NCI-H2196 treated with DMSO at 0.1 percent for 48 hours (cell line): Measurements from ENCODE around the gene INS.
"Not testable (repeated sequence)": the region's sequence is repeated elsewhere in the genome, so short reads cannot be mapped to it uniquely, and the experiment has no call there.

ENCODE experiments used
- DNase-seq: peaks from one replicate; lab custom pipeline; 2025; ENCODE audit not compliant: unreplicated experiment; lab: John Stamatoyannopoulos, UW

INS gene

DNA sequence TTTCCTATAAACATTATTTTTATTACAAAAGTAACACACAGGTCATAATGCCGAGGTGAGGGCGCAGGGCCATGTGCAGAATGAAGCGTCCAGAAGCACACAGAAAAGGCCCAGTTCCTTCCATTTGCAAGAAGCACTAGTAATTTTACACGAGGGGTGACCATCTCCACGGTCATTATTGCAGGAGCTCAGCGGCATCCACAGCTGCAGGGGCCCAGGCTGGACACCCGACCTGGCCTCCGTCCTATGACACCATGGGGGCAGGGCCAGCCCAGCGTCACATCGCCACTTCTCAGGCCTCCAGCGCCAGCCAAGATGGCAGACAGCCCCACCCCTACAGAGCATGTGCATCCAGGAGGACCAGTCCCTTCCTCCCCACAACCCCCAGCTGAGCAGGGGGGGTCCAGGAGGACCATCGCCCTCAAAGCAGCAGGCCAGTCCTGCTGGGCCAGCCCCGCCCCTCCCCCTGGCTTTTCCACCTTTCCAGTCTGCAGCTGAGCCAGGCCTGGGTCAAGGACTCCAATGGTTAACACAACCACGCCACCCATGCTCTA lies 25.3 kb downstream of the INS start:
- DNase-seq: no peak

DNA sequence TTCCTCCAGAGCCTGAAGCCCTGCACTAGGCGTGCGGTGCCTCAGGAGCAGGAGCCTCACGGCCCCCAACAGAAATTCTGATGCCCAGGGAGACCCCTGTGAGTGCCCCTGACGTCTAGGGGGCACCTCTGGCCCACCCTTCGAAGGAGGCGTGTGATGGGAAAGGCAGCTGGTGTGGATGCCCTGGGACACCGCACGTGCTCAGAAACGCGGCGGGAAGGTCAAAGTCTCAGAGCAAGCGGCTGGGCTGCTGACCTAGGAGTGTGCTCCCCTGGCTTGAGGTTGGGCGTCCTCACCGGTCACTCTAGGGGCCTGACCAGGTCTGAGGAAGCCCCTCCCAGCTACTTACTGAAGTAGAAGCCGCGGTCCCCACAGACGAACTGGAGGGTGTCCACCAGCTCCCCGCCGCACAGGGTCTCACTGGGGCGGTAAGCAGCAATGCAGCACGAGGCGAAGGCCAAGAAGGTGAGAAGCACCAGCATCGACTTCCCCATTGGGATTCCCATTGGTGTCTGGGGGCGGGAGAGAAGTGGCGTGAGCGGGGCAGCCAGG lies 25.9 kb downstream of the INS start:
- no peak for DNase-seq

DNA sequence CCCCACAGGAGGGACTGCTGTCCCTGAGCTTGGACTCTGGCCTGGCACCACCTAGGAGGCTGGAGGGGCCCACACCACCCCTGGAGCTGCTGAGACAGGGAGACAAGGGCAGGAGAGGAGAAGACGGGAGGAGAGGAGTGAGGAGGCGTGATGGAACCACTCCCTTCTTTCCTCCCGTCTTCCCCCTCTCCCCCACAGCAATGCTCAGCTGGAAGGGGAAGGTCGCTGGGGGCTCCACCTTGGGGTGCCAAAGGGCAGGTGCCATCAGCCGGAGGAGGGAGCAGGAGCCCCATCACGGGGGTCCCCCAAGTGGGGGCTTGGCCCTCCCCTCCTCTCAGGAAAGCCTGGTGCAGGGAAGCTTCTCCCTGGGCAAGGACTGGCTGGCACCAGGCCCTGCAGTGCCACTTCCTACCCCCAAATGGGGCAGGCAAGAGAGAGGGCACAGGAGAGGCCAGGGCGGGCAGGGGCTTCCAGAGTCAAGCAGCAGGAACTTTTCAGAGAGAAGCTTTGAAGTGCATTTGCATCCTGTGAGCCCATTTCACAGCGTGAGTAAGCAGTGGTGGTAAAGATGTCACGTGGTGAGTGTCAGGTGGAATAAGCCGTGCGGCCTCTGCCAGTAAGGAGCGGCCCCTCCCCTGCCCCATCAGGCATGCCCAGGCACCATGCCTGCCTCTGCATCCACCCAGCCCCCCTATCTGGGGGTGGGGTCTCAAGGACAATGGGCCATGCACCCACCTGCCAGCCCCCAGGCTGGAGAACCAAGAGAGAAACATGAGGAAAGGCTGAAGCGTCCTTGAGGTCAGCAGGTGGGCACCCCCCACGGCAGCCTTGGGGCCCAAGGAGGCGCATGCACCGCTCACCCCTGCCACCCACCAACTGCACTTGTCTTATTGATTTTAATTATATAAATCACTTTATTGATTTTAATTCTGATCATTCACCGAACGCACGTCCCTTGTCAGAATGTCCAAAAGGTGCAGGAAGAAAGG lies 26.7 kb downstream of the INS start:
- DNase-seq: no peak

DNA sequence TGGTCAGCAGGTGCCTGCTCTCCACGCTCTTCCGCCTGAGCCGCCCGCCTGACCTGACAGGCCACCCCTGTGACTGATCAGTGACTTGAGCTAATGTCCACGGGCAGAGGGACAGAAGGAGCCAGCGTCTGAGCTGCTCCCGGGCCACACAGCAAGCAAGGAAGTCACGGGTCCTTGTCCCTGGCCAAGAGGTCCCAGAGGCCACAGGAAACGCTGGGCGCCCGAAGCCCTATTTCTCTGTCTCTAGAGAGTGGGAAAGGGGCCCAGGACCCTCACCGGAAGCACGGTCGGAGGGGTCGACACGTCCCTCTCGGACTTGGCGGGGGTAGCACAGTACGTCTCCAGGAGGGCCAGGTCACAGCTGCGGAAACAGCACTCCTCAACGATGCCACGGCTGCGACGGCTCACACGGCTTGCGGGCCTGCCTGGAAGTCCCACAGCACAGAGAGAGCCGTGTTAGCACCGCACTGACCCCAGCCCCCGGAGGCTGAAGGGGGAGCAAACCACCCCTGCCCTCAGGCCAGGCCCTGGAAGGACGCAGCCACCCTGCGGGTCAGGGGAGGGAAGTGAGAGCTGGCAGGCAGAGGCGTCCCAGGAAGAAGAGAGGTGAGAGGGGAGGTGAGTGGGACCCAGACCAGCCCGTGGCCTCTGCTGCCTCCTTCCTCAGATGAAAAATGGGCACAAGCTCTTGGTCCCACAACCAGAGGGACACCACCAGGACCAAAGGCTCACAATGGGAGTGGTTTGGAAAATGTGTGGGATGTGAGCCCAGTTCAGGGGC lies 27.6 kb downstream of the INS start:
- DNase-seq: no peak

DNA sequence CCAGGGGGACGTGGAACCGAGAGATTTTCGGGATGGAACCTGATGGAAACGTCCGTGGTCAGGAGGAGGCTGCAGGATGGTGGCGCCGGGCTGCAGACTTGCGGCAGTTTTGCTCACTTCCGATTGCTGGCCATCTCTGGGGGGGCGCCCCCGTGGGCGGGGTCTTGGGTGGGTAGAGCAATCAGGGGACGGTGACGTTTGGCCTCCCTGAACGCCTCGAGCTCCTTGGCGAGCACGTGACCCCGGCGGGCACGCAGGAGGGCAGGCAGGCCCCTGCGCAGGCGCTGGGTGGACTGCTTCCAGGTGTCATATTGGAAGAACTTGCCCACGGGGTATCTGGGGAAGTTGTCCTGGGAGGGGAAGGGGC lies 28.2 kb downstream of the INS start:
- no peak for DNase-seq

DNA sequence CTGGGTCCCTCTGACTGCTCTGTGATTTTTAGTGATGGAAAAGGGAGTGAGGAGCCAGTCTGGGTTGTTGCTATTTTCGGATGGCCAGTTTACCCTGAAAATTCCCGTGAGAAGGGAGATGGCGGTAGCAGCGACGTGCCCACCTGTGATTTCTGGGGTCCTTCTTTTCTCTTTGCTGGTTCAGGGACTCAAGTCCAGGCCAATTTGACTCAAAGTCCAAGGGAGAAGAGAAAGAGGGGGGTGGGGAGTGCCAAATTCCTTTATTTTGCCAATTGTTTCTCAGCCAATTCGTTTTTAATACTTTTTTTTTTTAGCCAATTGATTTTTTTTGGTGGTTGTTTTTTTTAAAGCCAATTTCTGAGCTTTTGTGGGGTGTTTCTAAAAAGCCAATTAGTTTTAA lies 28.8 kb downstream of the INS start:
- DNase-seq: no peak

DNA sequence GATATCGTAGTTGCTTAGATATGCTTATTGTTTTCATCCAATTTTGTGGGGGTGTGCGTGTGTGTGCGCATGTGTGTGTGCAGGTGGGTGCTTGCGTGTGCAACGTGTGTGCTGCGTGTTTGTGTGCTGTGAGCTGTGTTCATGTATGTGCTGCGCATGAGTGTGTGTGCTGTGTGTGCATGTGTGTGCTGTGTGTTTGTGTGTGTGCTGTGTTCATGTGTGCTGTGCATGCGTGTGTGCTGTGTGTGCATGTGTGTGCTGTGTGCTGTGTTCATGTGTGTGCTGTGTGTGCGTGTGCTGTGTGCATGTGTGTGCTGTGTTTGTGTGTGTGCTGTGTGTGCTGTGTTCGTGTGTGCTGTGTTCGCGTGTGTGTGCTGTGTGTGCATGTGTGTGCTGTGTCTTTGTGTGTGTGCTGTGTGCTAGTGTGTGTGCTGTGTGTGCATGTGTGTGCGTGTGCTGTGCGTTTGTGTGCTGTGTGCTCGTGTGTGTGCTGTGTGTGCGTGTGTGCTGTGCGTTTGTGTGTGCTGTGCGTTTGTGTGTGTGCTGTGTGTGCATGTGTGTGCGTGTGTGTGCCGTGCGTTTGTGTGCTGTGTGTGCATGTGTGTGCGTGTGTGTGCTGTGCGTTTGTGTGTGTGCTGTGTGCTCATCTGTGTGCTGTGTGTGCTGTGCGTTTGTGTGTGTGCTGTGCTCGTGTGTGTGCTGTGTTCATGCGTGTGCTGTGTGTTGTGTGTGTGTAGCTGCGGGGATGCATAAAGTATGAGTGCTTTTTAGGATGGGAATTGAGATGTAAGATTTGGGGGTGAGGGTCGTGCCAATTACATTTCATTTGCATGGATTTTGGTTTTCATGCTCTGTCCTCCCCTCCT lies 29.4 kb downstream of the INS start:
- DNase-seq: no peak

DNA sequence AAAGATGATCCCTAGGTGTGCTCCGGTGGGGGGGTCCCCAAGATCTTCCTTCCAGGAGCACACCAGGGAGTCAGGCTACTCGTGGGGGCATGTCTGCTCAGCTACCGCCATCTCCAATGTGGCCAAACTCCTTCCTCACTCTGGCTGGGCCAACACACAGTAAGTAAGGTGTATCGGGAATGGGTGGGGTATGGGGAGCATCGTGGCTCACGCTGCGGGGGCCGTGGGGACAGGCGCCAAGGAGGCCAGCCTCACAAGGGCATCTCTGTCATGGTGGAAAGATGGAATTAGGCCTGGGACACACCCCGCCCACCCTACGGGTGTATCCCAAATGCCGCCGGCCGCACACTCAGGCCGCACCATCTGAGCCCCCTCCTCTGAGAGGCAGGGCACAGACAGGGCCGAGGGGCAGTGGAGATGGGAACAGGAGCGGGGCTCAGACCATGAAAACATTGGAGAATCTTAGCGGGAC lies 30.1 kb downstream of the INS start:
- no peak for DNase-seq

DNA sequence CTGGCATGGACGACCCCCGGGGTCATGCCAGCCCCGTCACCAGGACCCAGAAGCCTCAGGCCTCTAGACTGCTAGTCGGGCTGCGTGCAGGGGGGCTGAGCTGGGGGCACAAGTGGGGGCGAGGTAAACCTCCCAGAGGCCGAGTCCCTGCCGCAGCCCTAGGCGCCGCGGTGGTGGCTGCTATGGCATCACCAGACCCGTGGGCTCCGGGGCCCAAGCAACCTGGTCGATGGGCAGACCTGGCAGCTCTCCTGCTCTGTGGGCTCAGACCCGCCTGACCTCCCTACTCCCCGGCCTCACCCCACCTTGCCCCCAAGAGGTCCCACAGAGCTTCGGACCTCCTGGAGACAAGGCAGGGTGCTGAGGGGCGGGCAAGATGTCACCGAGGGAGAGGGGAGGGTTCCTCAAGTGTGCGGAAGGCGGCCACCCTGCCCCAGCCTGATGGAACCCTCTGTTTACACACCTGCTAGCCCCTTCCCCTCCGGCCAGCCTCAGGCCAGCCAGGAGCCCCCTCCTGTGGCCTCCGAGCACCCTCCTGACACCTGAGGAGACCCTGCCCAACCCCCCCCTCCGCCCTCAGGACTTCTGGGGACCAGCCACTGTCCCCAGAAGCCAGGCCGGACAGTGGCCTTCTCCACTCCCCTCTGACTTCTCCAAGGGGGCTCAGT lies 31.2 kb downstream of the INS start:
- no peak for DNase-seq

DNA sequence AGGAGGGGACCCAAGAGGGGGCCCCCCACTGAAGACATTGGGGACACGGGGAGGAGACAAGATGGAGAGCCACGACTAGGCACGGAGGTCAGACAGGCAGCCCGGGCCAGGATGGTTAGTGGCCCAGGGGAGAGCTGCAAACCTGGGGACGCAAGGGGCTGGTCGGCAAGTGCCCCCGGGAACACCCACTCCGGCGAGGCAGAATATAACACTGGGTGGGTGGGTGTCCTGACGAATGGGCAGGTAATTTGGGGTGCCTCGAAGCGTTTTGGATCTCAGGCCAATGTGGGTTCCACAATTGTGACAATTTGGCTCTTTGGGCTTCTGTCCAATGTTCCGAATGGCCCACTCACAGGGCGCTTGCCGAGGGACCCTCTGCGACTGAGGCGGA lies 31.7 kb downstream of the INS start:
- no peak for DNase-seq

DNA sequence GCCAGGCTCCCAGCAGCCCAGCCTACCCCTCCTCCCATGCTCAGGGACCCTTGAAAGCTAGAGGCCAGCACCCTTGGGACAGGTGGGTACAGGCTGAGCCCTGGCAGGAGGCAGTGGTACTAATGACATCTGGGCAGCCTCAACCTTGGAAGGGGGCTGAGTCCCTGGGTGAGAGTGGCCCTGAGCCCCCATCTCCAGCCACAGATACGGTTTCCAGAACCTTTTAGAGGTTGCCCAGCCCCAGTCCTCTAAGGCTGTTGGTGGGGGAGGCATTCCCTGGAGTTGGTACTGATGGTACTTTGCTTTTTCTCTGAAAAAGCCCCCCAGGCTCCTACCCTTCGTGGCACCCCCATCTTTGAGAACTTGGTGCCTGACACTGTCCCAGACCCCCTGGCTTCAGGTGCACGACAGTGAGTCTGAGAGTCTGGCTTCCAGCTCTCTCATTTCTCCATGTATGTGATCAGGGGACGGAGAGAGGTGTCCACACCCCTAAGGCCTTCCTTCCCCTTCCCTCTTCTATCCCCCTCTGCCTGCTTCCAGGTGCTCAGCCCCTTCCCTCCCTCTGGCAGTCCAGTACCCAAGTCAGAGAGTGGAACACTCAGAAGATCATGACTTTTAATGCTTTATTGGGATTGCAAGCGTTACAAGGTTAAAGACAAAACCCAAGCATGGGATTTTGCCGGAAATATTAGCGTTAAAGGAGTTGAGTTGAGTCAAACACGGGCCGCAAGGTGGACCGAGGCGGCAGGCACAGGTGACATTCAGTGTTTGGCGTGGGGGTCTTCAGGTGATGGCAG lies 32.3 kb downstream of the INS start:
- DNase-seq: no peak

DNA sequence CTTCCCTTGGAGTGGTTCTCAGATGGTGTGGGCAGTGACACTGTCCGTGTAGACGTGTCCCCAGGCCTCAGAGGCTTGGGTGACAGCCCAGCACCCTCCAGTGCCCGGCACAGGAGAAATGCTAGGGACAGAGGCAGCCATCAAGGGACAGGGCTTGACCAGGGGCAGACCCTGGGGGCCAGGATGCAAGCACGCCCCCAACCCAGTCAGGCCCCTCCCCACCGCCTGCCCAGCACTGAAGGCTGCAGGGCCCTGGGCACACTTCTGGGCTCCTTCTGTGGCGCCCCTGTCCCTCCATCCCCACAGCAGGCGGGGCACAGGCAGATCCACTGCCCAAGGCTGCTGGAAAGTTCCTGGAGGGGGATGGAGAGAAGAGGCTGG lies 32.9 kb downstream of the INS start:
- no peak for DNase-seq

DNA sequence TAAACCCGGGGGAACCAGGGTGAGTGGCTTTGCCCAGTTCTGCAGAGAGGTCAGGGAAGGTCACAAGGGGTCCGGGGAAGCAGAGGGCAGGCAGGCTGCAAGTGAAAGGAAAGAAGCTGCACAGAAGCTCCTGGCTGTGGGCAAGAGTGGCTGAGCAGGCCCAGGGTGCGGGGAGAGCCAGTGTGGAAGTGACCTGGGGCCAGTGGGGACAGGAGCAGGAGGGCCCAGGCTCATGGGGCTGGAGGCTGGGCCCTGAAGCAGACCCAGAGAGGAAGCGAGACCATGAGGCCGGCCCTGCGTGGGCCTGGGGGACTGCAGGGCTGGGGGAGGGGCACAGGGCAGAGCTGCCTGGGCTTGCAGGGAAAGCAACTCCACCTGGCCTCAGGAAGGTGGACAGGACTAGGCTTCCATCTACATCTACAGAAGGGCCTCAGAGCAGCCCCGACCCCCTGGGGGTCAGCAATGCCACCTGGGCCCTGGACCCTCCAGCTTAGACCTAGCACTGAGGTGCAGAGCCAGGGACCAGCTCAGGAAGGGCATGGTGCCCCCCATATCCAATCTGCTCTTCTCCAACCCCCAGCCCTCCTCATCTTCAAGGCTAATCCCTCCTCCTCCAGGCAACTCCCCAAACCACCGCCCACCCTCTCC lies 33.4 kb downstream of the INS start:
- DNase-seq: no peak

DNA sequence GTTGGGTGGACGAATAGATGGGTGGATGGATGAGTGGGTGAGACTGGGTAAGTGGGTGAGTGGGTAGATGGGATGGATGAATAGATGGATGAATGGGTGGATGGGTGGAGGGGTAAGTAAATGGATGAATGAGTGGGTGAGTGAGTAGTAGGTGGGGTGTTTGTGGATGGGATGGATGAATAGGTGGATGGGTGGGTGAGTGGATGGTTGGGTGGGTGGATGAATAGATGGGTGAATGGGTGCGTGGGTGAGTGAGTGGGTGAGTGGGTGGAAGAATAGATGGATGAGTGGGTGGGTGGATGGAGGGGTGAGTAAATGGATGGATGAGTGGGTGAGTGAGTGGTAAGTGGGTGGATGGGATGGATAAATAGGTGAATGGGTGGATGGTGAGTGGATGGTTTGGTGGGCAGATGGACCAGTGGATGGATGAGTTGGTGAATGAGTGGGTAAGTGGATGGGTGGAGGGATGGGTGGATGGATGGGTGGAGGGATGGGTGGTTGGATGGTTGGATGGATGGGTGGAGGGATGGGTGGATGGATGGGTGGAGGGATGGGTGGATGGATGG lies 34.4 kb downstream of the INS start:
- no peak for DNase-seq

DNA sequence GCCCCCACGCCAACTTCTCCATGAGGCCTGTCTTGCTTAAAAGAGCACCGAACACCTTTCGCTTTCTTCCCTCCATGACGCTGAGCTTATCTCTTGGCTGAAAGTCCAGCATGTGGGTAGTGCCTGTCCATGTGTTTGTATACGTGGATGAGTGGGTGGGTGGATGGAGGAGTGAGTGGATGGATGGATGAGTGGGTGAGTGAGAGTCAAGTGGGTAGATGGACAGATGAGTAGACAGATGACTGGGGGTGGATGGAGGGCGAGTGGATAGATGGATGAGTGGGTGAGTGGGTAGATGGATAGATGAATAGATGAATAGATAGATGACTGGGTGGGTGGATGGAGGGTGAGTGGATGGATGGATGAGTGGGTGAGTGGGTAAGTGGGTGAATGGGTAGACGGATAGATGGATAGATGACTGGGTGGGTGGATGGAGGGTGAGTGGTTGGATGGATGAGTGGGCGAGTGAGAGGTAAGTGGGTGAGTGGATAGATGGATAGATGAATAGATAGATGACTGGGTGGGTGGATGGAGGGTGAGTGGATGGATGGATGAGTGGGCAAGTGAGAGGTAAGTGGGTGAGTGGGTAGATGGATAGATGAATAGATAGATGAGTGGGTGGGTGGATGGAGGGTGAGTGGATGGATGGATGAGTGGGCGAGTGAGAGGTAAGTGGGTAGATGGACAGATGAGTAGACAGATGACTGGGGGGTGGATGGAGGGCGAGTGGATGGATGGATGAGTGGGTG lies 36.1 kb downstream of the INS start:
- DNase-seq: not testable (repeated sequence)

DNA sequence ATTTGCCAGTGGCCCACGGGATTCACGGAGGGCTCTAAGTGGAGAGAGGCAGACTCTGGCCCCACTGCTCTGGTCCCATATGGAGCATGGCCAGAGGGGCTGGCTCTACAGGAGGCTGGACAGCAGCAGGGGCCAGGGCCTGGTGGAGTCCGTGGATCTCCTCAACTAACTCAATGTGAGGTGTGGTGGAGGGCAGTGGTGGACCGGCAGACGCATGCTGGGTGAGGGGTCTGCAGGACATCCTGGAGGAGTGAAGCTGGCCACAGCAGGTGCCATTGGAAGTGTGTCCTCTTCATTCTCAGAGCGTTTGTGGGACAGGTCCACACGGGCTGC lies 37.4 kb downstream of the INS start:
- no peak for DNase-seq

DNA sequence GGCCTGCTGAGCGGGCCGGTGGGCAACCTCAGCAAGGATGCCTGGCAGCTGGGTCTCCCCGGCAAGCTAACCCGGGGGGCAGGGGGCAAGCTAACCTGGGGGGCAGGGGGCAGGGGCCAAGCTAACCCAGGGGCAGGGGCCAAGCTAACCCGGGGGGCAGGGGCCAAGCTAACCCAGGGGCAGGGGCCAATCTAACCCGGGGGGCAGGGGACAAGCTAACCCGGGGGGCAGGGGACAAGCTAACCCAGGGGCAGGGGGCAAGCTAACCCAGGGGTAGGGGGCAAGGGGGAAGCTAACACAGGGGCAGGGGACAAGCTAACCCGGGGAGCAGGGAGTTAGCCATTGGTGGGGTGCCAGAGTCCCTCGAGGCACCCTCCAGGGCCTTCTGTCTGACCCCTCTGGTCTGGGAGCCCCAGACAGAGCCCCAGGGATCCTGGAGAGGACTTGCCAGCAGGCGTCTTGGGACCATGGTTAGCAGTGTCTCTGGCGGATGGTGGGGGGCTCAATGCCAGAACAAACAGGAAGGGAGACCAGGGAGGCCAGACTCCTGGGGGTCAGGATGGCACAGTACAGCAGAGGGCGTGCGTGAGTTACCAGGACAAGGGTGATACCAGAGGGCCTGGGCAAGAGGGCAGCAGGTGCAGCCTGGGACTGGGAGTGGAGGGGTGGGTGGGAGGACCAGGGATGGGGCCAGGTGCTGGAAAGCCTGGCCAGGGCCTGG lies 37.9 kb downstream of the INS start:
- DNase-seq: no peak
